Fibroblast of mammary gland (primary cell): ENCODE data around the gene HIGD2B.
"Not testable (repeated sequence)": the region's sequence is repeated elsewhere in the genome, so short reads cannot be mapped to it uniquely, and the experiment has no call there.

Source experiments
- DNase-seq: peaks from one replicate; pipeline ENCODE4 v3.0.0-alpha.2; 2010; ENCODE audit warnings: low read depth
- H3K4me3 ChIP-seq: 2 replicates; pipeline ENCODE4 v1.5.1; 2011; ENCODE audit warnings: low read depth, mild to moderate bottlenecking, low read length, moderate library complexity; ENCODE audit not compliant: control insufficient read depth
- CTCF ChIP-seq: conservative IDR thresholded peaks from 2 replicates; pipeline ENCODE4 v1.5.1; 2011; ENCODE audit warnings: low read depth, low read length, inconsistent platforms; ENCODE audit not compliant: control insufficient read depth, insufficient read depth

Gene HIGD2B

GRCh38 chr15:72727154-72727553 lies 41.2 kb upstream of the HIGD2B start:
- no peak for TF ChIP-seq CTCF
- DNase-seq: no peak
- H3K4me3 ChIP-seq: no peak overlapping the region

GRCh38 chr15:72725851-72726250 lies 39.9 kb upstream of the HIGD2B start:
- DNase-seq, H3K4me3 ChIP-seq: not testable (repeated sequence)

GRCh38 chr15:72725446-72725845 lies 39.5 kb upstream of the HIGD2B start:
- TF ChIP-seq CTCF: no peak
- H3K4me3 ChIP-seq: no peak overlapping the region
- DNase-seq: no peak

- DNase-seq: peak; percentile 29
- no peak overlapping the region for H3K4me3 ChIP-seq
- TF ChIP-seq CTCF: no peak
These were observed 38.0 kb upstream of the HIGD2B start for GRCh38 chr15:72724028-72724427.

GRCh38 chr15:72722071-72722696 lies 36.2 kb upstream of the HIGD2B start:
- TF ChIP-seq CTCF: peak; percentile 84
- DNase-seq: peak; percentile 82
- H3K4me3 ChIP-seq: no peak overlapping the region

- DNase-seq, H3K4me3 ChIP-seq: not testable (repeated sequence)
These were observed 22.7 kb upstream of the HIGD2B start for GRCh38 chr15:72708551-72709303.

GRCh38 chr15:72706266-72706665 lies 20.3 kb upstream of the HIGD2B start:
- H3K4me3 ChIP-seq: no peak overlapping the region
- peak; percentile 68 for DNase-seq
- no peak for TF ChIP-seq CTCF

GRCh38 chr15:72700076-72700475 lies 14.1 kb upstream of the HIGD2B start:
- DNase-seq: no peak
- H3K4me3 ChIP-seq: no peak overlapping the region
- no peak for TF ChIP-seq CTCF
